Stimulated activated naive CD8-positive, alpha-beta T cell treated with anti-CD3 and anti-CD28 coated beads, Interleukin-15, Interleukin-2, amounts not matched to agents 100 ng/mL and 50 ng/mL, for 24 hours (primary cell): ENCODE results near the gene KLK2.

ENCODE experiments used
- H3K27ac Mint-ChIP-seq: one replicate; pipeline ENCODE4 v1.8.0; 2021; ENCODE audit warnings: mild to moderate bottlenecking, mixed read lengths
- H3K27me3 Mint-ChIP-seq: one replicate; pipeline ENCODE4 v1.8.0; 2021; ENCODE audit warnings: mixed read lengths
- H3K36me3 Mint-ChIP-seq: one replicate; pipeline ENCODE4 v1.8.0; 2021; ENCODE audit warnings: low read depth, mixed read lengths
- H3K4me1 Mint-ChIP-seq: one replicate; pipeline ENCODE4 v1.8.0; 2021; ENCODE audit warnings: low read depth, mixed read lengths
- H3K4me3 Mint-ChIP-seq: one replicate; pipeline ENCODE4 v1.8.0; 2021; ENCODE audit warnings: mild to moderate bottlenecking, mixed read lengths
- H3K9me3 Mint-ChIP-seq: one replicate; pipeline ENCODE4 v1.8.0; 2021; ENCODE audit warnings: mixed read lengths

Gene KLK2

GRCh38 chr19:50921426-50922316 lies 48.4 kb downstream of the KLK2 start:
- Mint-ChIP-seq H3K27ac (no peak overlapping the region), H3K4me3 (no peak overlapping the region), H3K36me3 (no peaks in the 10 kb centered on the region), H3K27me3 (peaks cover 50% of the 10 kb centered on the region), H3K4me1 (peaks cover 8% of the 10 kb centered on the region), H3K9me3 (no peaks in the 10 kb centered on the region)

- Mint-ChIP-seq H3K36me3 (no peaks in the 10 kb centered on the region), H3K27me3 (peaks cover 52% of the 10 kb centered on the region), H3K4me3 (no peak overlapping the region), H3K27ac (no peak overlapping the region), H3K4me1 (peaks cover 8% of the 10 kb centered on the region), H3K9me3 (no peaks in the 10 kb centered on the region)
Measured at GRCh38 chr19:50922317-50922853, 49.1 kb downstream of the KLK2 start.

- Mint-ChIP-seq H3K4me3 (no peak overlapping the region), H3K36me3 (no peaks in the 10 kb centered on the region), H3K4me1 (peaks cover 8% of the 10 kb centered on the region), H3K27ac (no peak overlapping the region), H3K9me3 (no peaks in the 10 kb centered on the region), H3K27me3 (peaks cover 47% of the 10 kb centered on the region)
Measured at GRCh38 chr19:50924586-50924985, 51.3 kb downstream of the KLK2 start.

GRCh38 chr19:50925734-50926133 lies 52.5 kb downstream of the KLK2 start:
- no peaks in the 10 kb centered on the region for H3K9me3 Mint-ChIP-seq
- H3K27me3 Mint-ChIP-seq, result peaks cover 45% of the 10 kb centered on the region
- no peak overlapping the region for H3K4me3 Mint-ChIP-seq
- peaks cover 8% of the 10 kb centered on the region for H3K4me1 Mint-ChIP-seq
- H3K36me3 Mint-ChIP-seq, result no peaks in the 10 kb centered on the region
- H3K27ac Mint-ChIP-seq, result no peak overlapping the region

- Mint-ChIP-seq H3K27me3 (peaks cover 48% of the 10 kb centered on the region), H3K9me3 (no peaks in the 10 kb centered on the region), H3K4me1 (peaks cover 8% of the 10 kb centered on the region), H3K4me3 (no peak overlapping the region), H3K27ac (no peak overlapping the region), H3K36me3 (no peaks in the 10 kb centered on the region)
Measured at GRCh38 chr19:50926144-50926543, 52.9 kb downstream of the KLK2 start.

GRCh38 chr19:50928831-50929230 lies 55.6 kb downstream of the KLK2 start:
- Mint-ChIP-seq H3K4me1 (no peaks in the 10 kb centered on the region), H3K4me3 (no peak overlapping the region), H3K9me3 (no peaks in the 10 kb centered on the region), H3K27ac (no peak overlapping the region), H3K36me3 (no peaks in the 10 kb centered on the region), H3K27me3 (peaks cover 49% of the 10 kb centered on the region)
